Measurements from ENCODE around the gene ZBTB8OS. TPM values are rescaled to one million over a fixed set of nuclear protein-coding genes. Genes with fewer than 3 reads are reported as not detected.

Gene ZBTB8OS
- total and polyA plus RNA-seq, 9 of the 15 experiments (the other 6 are each of a cell fraction or from before 2014, with no cell fraction given), result 54.8 to 230 (median 107) TPM

DNA sequence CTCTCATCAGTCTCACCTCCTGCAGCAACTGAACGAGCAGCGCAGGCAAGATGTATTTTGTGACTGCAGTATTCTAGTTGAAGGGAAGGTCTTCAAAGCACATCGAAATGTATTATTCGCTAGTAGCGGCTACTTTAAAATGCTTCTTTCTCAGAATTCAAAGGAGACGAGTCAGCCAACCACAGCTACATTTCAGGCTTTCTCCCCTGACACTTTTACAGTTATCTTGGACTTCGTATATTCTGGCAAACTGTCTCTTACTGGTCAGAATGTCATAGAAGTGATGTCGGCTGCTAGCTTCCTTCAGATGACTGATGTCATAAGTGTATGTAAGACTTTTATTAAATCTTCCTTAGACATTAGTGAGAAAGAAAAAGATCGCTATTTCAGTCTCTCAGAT is 57.4 kb downstream of the ZBTB8OS start:
- H3K4me2 ChIP-seq (ENCODE audit: insufficient read depth, low read length), result no peak overlapping the region
- no peaks in the 10 kb centered on the region for H4K20me1 ChIP-seq (replicated peaks; ENCODE audit: control insufficient read depth, insufficient read depth, low read length)
- no peak overlapping the region for H2AFZ ChIP-seq (ENCODE audit: low read depth, low read length)
- intact Hi-C loops (cut with micrococcal nuclease) (no loop called here), in situ Hi-C loops (cut with MboI) (no loop called here)
- H3K4me3 ChIP-seq, result no peak overlapping the region
- BruUV-seq (replicated peaks), result no TSS peak
- CTCF ChIA-PET (ENCODE audit: low intra/inter-chr PET ratio), result no interaction called here
- 19% methylated on average over 9 of the region's 9 CpGs for WGBS (ENCODE audit: insufficient coverage, low coverage, missing lambda C conversion rate)
- H3K79me2 ChIP-seq (ENCODE audit: control insufficient read depth, insufficient read depth, low read length), result no peaks in the 10 kb centered on the region
- H3K4me1 ChIP-seq (replicated peaks in 1 of 2; ENCODE audit: control insufficient read depth in 2 of 2, insufficient read depth in 2 of 2, low read length in 2 of 2), result no peaks in the 10 kb centered on the region
- FAIRE-seq (no peak), DNase-seq (ENCODE audit: extremely low read depth in 1 of 4, low spot score in 3 of 4) (no peak), ATAC-seq (no peak)
- no peaks in the 10 kb centered on the region for H3K9me3 ChIP-seq (replicated peaks; ENCODE audit: control insufficient read depth, insufficient read depth, low read depth, low read length)
- no peaks in the 10 kb centered on the region for H3K36me3 ChIP-seq (ENCODE audit: control insufficient read depth, insufficient read depth, low read length)
- H3K9ac ChIP-seq (ENCODE audit: insufficient read depth in 1 of 2, low read depth in 2 of 2, low read length in 2 of 2), result no peak overlapping the region
- peaks cover 20 to 28% of the 10 kb centered on the region in 2 experiments for H3K27me3 ChIP-seq (ENCODE audit: control insufficient read depth in 2 of 2, insufficient read depth in 2 of 2, low read length in 2 of 2)
- TF ChIP-seq CSDE1 (IDR thresholded peaks at IDR 0.05) (no peak), MEF2D (tag; conservative IDR thresholded peaks at IDR 0.05; ENCODE audit: low read depth) (no peak), BRF2 (IDR thresholded peaks at IDR 0.05; ENCODE audit: borderline replicate concordance, insufficient read depth, insufficient read length) (no peak), ILK (tag; IDR thresholded peaks at IDR 0.05; ENCODE audit: borderline replicate concordance, low read depth) (no peak), DMBX1 (CRISPR knock-in tag; IDR thresholded peaks at IDR 0.05; ENCODE audit: borderline replicate concordance) (no peak), PML (IDR thresholded peaks at IDR 0.05; ENCODE audit: low read length) (no peak)
- POLR2A ChIA-PET, result interaction anchor here (0.6 to 1.1 kb wide), 2 partner anchors 18 to 279 kb away, joined by 3 to 8 read pairs; no protein-coding TSS in a partner anchor
- H3K27ac ChIP-seq (ENCODE audit: extremely low read depth, low read depth, low read length), result no peak overlapping the region
- no peaks in the 10 kb centered on the region for H3K9me1 ChIP-seq (ENCODE audit: control insufficient read depth, insufficient read depth, low read length)
